ENCODE data around the gene CYP2R1.

GRCh38 chr11:14930369-14930768 is 38.3 kb upstream of the CYP2R1 start:
- TF ChIP-seq CTCF (IDR thresholded peaks at IDR 0.05) (no peak), ZFX (IDR thresholded peaks at IDR 0.05; ENCODE audit: borderline replicate concordance) (no peak)
